GM12864 (cell line): ENCODE results near the gene PLXNC1.

Experiments
- DNase-seq: peaks from one replicate; pipeline ENCODE4 v3.0.0-alpha.2; 2011; ENCODE audit warnings: low read depth
- H3K4me3 ChIP-seq: 2 replicates; pipeline ENCODE4 v1.5.1; 2011; ENCODE audit warnings: mild to moderate bottlenecking, low read depth, low read length, control low read depth
- TF ChIP-seq, protein P1 (sequence below): IDR thresholded peaks from 2 replicates; pipeline ENCODE4 v1.5.1; 2011; ENCODE audit warnings: low read depth, mild to moderate bottlenecking, moderate library complexity, low read length, control low read depth, inconsistent platforms; ENCODE audit errors: missing control alignments

Gene PLXNC1

DNA sequence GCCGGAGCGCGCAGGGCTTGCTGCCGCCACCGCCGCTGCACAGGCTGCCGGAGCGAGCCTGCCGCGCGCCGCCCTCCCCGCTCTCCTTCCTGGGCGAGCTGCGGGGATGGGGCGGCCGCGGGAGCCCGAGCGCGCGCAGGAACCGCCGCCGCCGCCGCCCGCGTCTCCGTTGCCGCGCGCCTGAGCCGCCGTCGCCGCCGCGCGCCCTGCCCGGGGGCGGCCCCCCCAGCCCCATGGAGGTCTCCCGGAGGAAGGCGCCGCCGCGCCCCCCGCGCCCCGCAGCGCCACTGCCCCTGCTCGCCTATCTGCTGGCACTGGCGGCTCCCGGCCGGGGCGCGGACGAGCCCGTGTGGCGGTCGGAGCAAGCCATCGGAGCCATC lies 352 bp downstream of the PLXNC1 start:
- H3K4me3 ChIP-seq = peak overlapping the region; percentile 94
- TF ChIP-seq, protein P1, sequence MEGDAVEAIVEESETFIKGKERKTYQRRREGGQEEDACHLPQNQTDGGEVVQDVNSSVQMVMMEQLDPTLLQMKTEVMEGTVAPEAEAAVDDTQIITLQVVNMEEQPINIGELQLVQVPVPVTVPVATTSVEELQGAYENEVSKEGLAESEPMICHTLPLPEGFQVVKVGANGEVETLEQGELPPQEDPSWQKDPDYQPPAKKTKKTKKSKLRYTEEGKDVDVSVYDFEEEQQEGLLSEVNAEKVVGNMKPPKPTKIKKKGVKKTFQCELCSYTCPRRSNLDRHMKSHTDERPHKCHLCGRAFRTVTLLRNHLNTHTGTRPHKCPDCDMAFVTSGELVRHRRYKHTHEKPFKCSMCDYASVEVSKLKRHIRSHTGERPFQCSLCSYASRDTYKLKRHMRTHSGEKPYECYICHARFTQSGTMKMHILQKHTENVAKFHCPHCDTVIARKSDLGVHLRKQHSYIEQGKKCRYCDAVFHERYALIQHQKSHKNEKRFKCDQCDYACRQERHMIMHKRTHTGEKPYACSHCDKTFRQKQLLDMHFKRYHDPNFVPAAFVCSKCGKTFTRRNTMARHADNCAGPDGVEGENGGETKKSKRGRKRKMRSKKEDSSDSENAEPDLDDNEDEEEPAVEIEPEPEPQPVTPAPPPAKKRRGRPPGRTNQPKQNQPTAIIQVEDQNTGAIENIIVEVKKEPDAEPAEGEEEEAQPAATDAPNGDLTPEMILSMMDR = no peak
- DNase-seq = no peak

DNA sequence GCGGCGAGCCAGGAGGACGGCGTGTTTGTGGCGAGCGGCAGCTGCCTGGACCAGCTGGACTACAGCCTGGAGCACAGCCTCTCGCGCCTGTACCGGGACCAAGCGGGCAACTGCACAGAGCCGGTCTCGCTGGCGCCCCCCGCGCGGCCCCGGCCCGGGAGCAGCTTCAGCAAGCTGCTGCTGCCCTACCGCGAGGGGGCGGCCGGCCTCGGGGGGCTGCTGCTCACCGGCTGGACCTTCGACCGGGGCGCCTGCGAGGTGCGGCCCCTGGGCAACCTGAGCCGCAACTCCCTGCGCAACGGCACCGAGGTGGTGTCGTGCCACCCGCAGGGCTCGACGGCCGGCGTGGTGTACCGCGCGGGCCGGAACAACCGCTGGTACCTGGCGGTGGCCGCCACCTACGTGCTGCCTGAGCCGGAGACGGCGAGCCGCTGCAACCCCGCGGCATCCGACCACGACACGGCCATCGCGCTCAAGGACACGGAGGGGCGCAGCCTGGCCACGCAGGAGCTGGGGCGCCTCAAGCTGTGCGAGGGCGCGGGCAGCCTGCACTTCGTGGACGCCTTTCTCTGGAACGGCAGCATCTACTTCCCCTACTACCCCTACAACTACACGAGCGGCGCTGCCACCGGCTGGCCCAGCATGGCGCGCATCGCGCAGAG lies 873 bp downstream of the PLXNC1 start:
- no peak for DNase-seq
- TF ChIP-seq, protein P1 = peak; percentile 57
- H3K4me3 ChIP-seq = peak overlapping the region; percentile 94

DNA sequence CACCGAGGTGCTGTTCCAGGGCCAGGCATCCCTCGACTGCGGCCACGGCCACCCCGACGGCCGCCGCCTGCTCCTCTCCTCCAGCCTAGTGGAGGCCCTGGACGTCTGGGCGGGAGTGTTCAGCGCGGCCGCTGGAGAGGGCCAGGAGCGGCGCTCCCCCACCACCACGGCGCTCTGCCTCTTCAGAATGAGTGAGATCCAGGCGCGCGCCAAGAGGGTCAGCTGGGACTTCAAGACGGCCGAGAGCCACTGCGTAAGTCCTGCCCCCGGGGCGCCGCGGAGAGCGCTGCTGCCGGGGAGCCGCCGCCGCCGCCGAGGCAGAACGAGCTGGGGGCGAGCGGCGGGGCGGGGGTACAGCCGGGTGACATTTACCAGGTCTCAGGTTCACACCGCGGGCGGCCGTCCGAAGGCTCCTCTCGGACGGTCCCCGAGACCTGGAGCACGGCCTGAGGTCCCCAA lies 1.4 kb downstream of the PLXNC1 start:
- TF ChIP-seq, protein P1 = no peak
- H3K4me3 ChIP-seq = peak overlapping the region; percentile 94

DNA sequence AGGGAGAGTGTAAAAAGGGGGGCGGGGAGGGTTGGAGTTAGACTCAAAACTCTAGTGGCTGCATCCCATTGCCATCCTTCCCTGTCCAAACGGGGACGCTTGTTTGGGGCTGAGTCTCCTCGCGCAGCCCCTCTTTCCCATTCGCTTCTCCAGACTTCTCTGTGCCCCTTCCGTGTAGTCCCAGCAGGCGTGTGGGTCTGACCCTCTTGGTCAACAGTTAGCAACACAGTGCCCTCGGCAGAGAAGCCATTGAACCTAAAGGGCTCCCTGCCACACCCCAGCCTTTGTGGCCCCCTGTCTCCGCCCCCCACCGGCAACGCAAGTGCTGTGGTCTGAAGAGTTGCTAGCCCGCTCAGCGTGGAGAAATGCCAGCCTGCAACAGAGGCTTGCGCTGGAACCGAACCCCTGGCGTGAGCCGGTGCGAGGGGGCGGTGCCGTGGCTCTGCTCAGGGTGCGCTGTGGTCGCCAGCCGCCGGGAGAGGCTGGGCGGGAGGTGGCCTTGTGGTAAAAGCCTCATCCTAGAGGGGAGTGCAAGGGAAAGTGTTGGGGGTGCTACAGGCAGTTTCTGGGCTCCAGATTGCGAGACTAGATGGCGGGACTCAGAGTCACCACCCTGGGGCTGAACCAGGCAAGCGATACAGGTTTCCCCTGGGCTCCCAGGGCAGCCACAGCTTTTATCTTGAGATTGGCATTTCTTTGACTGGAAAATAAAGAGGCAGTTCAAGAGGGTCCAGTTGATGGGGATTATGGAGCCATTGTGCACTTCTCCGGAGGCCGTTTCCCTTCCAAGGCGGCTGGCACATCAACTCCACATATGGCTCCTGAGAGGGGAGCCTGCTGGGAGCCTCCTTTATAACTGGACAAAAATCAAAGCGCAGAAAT lies 2.1 kb downstream of the PLXNC1 start:
- peak overlapping the region; percentile 94 for H3K4me3 ChIP-seq
- TF ChIP-seq, protein P1 = peak; percentile 6
- no peak for DNase-seq

More for the DNA sequence above, 1.4 kb downstream of the PLXNC1 start:
- no peak for DNase-seq

DNA sequence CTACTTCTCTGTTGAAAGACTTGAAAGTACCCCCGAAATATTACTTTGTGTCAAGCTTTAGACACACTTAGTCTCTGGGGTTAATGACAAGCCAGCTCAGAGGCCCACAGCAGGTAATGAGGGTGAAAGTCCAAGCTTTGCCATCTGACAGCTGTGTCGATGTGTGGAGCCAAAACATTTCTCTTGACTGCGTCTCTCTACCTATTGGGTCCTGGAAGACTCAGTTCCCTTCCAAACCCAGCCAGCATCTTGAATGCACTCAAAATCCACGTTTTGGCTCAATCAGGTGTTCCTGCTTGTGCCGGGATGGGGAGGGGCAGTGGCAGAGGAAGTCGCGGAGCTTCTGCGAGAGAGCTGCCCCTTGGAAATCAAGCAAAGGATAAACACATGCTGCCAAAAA lies 3.2 kb downstream of the PLXNC1 start:
- DNase-seq = no peak
- peak overlapping the region; percentile 94 for H3K4me3 ChIP-seq

DNA sequence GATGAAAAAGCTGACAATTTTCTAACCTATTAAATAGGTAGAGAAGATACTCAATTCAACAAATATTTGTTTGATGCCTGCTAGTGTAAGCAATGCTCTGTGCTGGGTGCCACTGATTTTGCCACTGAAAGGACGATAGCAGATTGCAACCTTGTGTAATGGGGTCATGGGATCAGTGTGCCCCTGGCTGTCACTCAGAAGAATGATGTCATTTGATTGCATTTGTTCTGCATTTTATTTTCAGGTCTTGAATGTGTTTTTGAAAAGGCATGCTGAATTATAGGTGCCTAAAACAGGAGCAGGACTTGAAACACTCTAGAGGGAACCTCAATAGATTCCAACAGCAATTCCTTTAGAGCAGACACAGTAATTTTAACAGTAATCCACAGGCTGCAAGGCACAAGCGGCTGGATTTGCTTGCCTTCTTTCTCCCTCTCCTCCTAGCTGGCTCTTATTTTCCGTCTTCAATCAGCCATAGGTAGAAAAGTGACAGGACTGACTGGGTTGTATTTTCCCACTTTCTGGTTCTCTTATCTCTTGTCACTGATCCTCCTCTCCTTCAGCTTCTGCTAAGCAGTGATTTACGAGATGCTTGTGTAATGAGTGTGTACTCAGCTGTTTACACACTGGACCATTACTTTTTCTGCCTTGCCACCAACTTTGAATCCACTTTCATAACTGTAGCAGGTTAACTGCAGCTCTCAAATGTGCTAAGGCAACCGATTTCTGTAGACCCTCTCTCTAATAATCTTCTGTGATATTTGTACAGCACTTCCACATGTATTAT lies 4.1 kb downstream of the PLXNC1 start:
- DNase-seq = no peak
- TF ChIP-seq, protein P1 = no peak
- H3K4me3 ChIP-seq = no peak overlapping the region

More for the DNA sequence above, 3.2 kb downstream of the PLXNC1 start:
- TF ChIP-seq, protein P1 = no peak
